ENCODE results near the gene TM2D1.

DNA sequence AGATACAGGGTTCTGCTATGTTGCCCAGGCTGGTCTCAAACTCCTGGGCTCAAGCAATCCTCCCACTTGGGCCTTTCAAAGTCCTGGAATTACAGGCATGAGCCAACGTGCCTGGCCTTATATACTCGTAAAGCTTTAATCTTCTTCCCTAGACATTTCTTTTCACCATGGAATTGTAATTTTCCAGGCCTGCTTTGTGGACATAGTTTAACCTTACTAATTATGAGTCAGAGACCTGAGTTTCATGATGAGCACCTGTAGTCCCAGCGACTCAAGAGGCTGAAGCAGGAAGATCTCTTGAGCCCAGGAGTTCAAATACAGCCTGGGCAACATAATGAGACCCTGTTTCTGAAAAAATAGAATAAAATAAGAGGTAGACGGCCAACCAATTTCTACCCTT lies 29.6 kb upstream of the TM2D1 start:
- TF ChIP-seq, protein P1, sequence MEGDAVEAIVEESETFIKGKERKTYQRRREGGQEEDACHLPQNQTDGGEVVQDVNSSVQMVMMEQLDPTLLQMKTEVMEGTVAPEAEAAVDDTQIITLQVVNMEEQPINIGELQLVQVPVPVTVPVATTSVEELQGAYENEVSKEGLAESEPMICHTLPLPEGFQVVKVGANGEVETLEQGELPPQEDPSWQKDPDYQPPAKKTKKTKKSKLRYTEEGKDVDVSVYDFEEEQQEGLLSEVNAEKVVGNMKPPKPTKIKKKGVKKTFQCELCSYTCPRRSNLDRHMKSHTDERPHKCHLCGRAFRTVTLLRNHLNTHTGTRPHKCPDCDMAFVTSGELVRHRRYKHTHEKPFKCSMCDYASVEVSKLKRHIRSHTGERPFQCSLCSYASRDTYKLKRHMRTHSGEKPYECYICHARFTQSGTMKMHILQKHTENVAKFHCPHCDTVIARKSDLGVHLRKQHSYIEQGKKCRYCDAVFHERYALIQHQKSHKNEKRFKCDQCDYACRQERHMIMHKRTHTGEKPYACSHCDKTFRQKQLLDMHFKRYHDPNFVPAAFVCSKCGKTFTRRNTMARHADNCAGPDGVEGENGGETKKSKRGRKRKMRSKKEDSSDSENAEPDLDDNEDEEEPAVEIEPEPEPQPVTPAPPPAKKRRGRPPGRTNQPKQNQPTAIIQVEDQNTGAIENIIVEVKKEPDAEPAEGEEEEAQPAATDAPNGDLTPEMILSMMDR (IDR thresholded peaks at IDR 0.05; ENCODE audit: low read depth, low read length) = no peak
- no peak for TF ChIP-seq EZH2phosphoT487 (IDR thresholded peaks at IDR 0.05; ENCODE audit: low read depth)

All from OCI-LY3 (cell line).